HepG2 (cell line): ENCODE data around the gene PPP1R14D. TPM values are rescaled to one million over a fixed set of nuclear protein-coding genes. Genes with fewer than 3 reads are reported as not detected.

Experiments
- ADNP ChIP-seq: sonication (generic); formaldehyde crosslinking; IDR thresholded peaks from 2 replicates; pipeline ENCODE4 v1.4.0; 2020; ENCODE audit warnings: missing genetic modification reagents
- HOXA3 ChIP-seq: sonication (generic); formaldehyde crosslinking; IDR thresholded peaks from 2 replicates; pipeline ENCODE4 v1.5.0; 2020; ENCODE audit warnings: missing genetic modification reagents
- KDM5B ChIP-seq: sonication (generic); formaldehyde crosslinking; IDR thresholded peaks from 2 replicates; pipeline ENCODE4 v1.4.0; 2020; ENCODE audit warnings: missing genetic modification reagents, mild to moderate bottlenecking, borderline replicate concordance
- NRL ChIP-seq: sonication (generic); formaldehyde crosslinking; IDR thresholded peaks from 2 replicates; pipeline ENCODE4 v1.5.0; 2020; ENCODE audit warnings: missing genetic modification reagents, mild to moderate bottlenecking, moderate library complexity, borderline replicate concordance
- PTBP1 ChIP-seq: fragments of 200-400 bp; formaldehyde crosslinking; IDR thresholded peaks from 2 replicates; pipeline ENCODE4 v1.6.1; 2018; ENCODE audit warnings: low read length, low read depth; ENCODE audit not compliant: poor library complexity, severe bottlenecking
- RAD21 ChIP-seq: fragments of 450-650 bp; formaldehyde crosslinking; IDR thresholded peaks from 2 replicates; pipeline ENCODE4 v1.5.0; 2020; ENCODE audit warnings: mild to moderate bottlenecking
- SOX13 ChIP-seq, 3 experiments: fragments of 450-650 bp in 1 of 3; sonication (generic) in 1 of 3; formaldehyde crosslinking in 1 of 3; IDR thresholded peaks in 2 of 3; conservative IDR thresholded peaks in 1 of 3; 2 replicates each; pipeline versions ENCODE4 v1.5.0 to v1.6.1; 2016 to 2020; ENCODE audit warnings: antibody characterized with exemption in 1 of 3, mild to moderate bottlenecking in 1 of 3, missing compliant biosample characterization in 1 of 3, missing genetic modification reagents in 1 of 3, moderate library complexity in 1 of 3
- XRCC5 ChIP-seq: fragments of 200-400 bp; formaldehyde crosslinking; optimal IDR thresholded peaks from 2 replicates; pipeline ENCODE3; 2017; ENCODE audit warnings: mild to moderate bottlenecking, low read length
- ZIK1 ChIP-seq: sonication (generic); formaldehyde crosslinking; IDR thresholded peaks from 2 replicates; pipeline ENCODE4 v1.5.0; 2020; ENCODE audit warnings: mild to moderate bottlenecking, low read depth, missing genetic modification reagents, borderline replicate concordance
- ZNF431 ChIP-seq: sonication (generic); formaldehyde crosslinking; IDR thresholded peaks from 2 replicates; pipeline ENCODE4 v1.9.0; 2022; ENCODE audit warnings: missing genetic modification reagents, low read depth, mild to moderate bottlenecking, borderline replicate concordance
- ZNF652 ChIP-seq: IDR thresholded peaks from 2 replicates; pipeline ENCODE4 v1.6.1; 2016; ENCODE audit warnings: low read depth, borderline replicate concordance
- ZNF768 ChIP-seq: sonication (generic); formaldehyde crosslinking; IDR thresholded peaks from 2 replicates; pipeline ENCODE4 v1.4.0; 2020; ENCODE audit warnings: missing genetic modification reagents
- polyA plus RNA-seq, 8 experiments: library from polyadenylated mRNA; depleted of rRNA in 3 of 8; stranded (reverse) in 7 of 8; unstranded in 1 of 8; fragments of >200 nt; fragmentation: Illumina TruSeq in 4 of 8; extraction: Trizol in 4 of 8; gene quantifications; 2 replicates each; pipeline versions ENCODE4 v1.2.1 to v1.2.3, GENCODE V29; 2011 to 2016; ENCODE audit warnings: low read depth in 4 of 8, missing spikeins in 1 of 8, mixed read lengths in 1 of 8; ENCODE audit not compliant: insufficient read depth in 1 of 8
- total RNA-seq, 5 experiments: library from RNA; depleted of rRNA; stranded (reverse); fragments of >200 nt; fragmentation: Illumina TruSeq; extraction: Trizol; gene quantifications; 2 replicates each; pipeline ENCODE4 v1.2.3, GENCODE V29; 2016; ENCODE audit warnings: low read depth in 1 of 5
- TF ChIP-seq, protein P1 (sequence below): IDR thresholded peaks from 2 replicates; pipeline ENCODE4 v1.6.1; 2016
- TF ChIP-seq, protein P2 (sequence below): sonication (generic); formaldehyde crosslinking; IDR thresholded peaks from 2 replicates; pipeline ENCODE4 v1.5.0; 2020; ENCODE audit warnings: mild to moderate bottlenecking, missing genetic modification reagents, borderline replicate concordance
- TF ChIP-seq, protein P3 (sequence below): sonication (generic); formaldehyde crosslinking; conservative IDR thresholded peaks from 2 replicates; pipeline ENCODE4 v1.4.0; 2020; ENCODE audit warnings: mild to moderate bottlenecking, missing genetic modification reagents, moderate library complexity

PPP1R14D gene
- total and polyA plus RNA-seq, 2 of the 13 experiments (the other 11 are each of a cell fraction or from before 2014, with no cell fraction given), result 0.53 to 0.55 TPM

DNA sequence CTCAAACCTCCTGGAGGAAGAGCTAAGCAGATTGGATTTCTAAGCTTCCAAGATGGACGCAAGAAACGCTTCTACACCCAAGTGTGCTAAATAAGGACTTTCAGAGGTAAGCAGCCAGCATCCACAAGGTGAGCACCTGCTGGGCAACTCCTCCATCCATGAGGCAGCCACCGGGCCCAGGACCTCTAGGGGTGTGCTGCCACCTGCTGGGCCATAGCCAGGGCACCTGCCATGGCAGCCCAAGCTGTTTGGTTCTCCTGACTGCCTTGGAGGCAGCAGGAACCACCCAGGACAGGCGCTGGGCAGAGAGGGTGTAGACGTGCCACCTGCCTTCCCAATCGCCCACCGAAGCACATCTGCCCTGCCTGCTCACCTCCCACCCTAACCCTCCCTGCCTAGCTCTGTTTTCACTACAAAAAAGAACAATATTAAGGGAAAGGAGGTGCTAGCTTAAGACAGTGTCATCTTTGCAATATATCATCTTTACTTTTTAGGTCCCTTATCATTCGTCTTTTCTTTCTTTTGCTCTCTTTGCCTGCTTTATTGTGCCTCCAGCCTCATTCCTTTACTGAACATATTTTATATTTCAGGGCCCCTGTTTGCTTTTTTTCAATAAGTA, 45.8 kb downstream of the PPP1R14D start (continued):
- TF ChIP-seq SOX13 (IDR thresholded peaks at IDR 0.05) (no peak), SOX13 (CRISPR knock-in tag; conservative IDR thresholded peaks at IDR 0.05 in 1 of 2, IDR thresholded peaks at IDR 0.05 in 1 of 2) (peak in 1 of 2 experiments; percentile 29; a peak in 1 of 4 replicates), ZNF768 (CRISPR knock-in tag) (peak; percentile 50; the same call in 1 of the 2 replicates), RAD21 (peak; percentile 98), NRL (CRISPR knock-in tag) (peak; percentile 24; the same call in 1 of the 2 replicates), ZIK1 (CRISPR knock-in tag) (no peak), ZNF431 (CRISPR knock-in tag) (no peak), ADNP (CRISPR knock-in tag) (no peak), XRCC5 (peak; percentile 82), ZNF652 (CRISPR knock-in tag) (no peak), KDM5B (CRISPR knock-in tag) (peak; percentile 36; the same call in 1 of the 2 replicates), HOXA3 (peak; percentile 56; the same call in 1 of the 2 replicates), PTBP1 (no peak)
- TF ChIP-seq, protein P1, sequence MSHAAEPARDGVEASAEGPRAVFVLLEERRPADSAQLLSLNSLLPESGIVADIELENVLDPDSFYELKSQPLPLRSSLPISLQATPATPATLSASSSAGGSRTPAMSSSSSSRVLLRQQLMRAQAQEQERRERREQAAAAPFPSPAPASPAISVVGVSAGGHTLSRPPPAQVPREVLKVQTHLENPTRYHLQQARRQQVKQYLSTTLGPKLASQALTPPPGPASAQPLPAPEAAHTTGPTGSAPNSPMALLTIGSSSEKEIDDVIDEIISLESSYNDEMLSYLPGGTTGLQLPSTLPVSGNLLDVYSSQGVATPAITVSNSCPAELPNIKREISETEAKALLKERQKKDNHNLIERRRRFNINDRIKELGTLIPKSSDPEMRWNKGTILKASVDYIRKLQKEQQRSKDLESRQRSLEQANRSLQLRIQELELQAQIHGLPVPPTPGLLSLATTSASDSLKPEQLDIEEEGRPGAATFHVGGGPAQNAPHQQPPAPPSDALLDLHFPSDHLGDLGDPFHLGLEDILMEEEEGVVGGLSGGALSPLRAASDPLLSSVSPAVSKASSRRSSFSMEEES (CRISPR knock-in tag), result 0 out of 2 replicates have a peak, but pooled peaks have one; percentile 23
- TF ChIP-seq, protein P2, sequence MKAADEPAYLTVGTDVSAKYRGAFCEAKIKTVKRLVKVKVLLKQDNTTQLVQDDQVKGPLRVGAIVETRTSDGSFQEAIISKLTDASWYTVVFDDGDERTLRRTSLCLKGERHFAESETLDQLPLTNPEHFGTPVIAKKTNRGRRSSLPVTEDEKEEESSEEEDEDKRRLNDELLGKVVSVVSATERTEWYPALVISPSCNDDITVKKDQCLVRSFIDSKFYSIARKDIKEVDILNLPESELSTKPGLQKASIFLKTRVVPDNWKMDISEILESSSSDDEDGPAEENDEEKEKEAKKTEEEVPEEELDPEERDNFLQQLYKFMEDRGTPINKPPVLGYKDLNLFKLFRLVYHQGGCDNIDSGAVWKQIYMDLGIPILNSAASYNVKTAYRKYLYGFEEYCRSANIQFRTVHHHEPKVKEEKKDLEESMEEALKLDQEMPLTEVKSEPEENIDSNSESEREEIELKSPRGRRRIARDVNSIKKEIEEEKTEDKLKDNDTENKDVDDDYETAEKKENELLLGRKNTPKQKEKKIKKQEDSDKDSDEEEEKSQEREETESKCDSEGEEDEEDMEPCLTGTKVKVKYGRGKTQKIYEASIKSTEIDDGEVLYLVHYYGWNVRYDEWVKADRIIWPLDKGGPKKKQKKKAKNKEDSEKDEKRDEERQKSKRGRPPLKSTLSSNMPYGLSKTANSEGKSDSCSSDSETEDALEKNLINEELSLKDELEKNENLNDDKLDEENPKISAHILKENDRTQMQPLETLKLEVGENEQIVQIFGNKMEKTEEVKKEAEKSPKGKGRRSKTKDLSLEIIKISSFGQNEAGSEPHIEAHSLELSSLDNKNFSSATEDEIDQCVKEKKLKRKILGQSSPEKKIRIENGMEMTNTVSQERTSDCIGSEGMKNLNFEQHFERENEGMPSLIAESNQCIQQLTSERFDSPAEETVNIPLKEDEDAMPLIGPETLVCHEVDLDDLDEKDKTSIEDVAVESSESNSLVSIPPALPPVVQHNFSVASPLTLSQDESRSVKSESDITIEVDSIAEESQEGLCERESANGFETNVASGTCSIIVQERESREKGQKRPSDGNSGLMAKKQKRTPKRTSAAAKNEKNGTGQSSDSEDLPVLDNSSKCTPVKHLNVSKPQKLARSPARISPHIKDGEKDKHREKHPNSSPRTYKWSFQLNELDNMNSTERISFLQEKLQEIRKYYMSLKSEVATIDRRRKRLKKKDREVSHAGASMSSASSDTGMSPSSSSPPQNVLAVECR, result peak; percentile 32; the same call in 1 of the 2 replicates
- TF ChIP-seq, protein P3, sequence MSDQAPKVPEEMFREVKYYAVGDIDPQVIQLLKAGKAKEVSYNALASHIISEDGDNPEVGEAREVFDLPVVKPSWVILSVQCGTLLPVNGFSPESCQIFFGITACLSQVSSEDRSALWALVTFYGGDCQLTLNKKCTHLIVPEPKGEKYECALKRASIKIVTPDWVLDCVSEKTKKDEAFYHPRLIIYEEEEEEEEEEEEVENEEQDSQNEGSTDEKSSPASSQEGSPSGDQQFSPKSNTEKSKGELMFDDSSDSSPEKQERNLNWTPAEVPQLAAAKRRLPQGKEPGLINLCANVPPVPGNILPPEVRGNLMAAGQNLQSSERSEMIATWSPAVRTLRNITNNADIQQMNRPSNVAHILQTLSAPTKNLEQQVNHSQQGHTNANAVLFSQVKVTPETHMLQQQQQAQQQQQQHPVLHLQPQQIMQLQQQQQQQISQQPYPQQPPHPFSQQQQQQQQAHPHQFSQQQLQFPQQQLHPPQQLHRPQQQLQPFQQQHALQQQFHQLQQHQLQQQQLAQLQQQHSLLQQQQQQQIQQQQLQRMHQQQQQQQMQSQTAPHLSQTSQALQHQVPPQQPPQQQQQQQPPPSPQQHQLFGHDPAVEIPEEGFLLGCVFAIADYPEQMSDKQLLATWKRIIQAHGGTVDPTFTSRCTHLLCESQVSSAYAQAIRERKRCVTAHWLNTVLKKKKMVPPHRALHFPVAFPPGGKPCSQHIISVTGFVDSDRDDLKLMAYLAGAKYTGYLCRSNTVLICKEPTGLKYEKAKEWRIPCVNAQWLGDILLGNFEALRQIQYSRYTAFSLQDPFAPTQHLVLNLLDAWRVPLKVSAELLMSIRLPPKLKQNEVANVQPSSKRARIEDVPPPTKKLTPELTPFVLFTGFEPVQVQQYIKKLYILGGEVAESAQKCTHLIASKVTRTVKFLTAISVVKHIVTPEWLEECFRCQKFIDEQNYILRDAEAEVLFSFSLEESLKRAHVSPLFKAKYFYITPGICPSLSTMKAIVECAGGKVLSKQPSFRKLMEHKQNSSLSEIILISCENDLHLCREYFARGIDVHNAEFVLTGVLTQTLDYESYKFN, result no peak
